Measurements from ENCODE around the gene LAPTM5.

GRCh38 chr1:30738715-30739559 is 18.6 kb downstream of the LAPTM5 start:
- TF ChIP-seq CTCF (IDR thresholded peaks at IDR 0.05), result no peak
- TF ChIP-seq POLR2A (IDR thresholded peaks at IDR 0.05), result no peak
